H9 (cell line): Measurements from ENCODE around the gene LCE1E. TPM values are rescaled to one million over a fixed set of nuclear protein-coding genes. Genes with fewer than 3 reads are reported as not detected.

Experiments used
- DNase-seq: peaks from one replicate; pipeline ENCODE4 v3.0.0-alpha.2; 2017
- H2AFZ ChIP-seq: one replicate; pipeline ENCODE4 v1.6.1; 2013; ENCODE audit warnings: mild to moderate bottlenecking, low read length, control low read depth, moderate library complexity
- H2AK5ac ChIP-seq: 2 replicates; pipeline ENCODE4 v1.6.1; 2013; ENCODE audit warnings: low read length, control low read depth, mixed read lengths; ENCODE audit not compliant: insufficient read length
- H2BK120ac ChIP-seq: one replicate; pipeline ENCODE4 v1.6.1; 2013; ENCODE audit warnings: low read depth, mild to moderate bottlenecking, low read length, control low read depth, inconsistent platforms; ENCODE audit not compliant: poor library complexity, severe bottlenecking
- H2BK12ac ChIP-seq: 2 replicates; pipeline ENCODE4 v1.6.1; 2013; ENCODE audit warnings: low read length, control low read depth, mixed read lengths, low read depth; ENCODE audit not compliant: insufficient read length
- H2BK15ac ChIP-seq: 2 replicates; pipeline ENCODE4 v1.6.1; 2013; ENCODE audit warnings: low read depth, low read length, control low read depth
- H2BK20ac ChIP-seq: one replicate; pipeline ENCODE4 v1.6.1; 2013; ENCODE audit warnings: low read depth, mild to moderate bottlenecking, low read length, control low read depth, inconsistent platforms; ENCODE audit not compliant: poor library complexity, severe bottlenecking
- H2BK5ac ChIP-seq: 2 replicates; pipeline ENCODE4 v1.6.1; 2013; ENCODE audit warnings: low read length, control low read depth, mixed read lengths; ENCODE audit not compliant: insufficient read length
- H3K14ac ChIP-seq: 2 replicates; pipeline ENCODE4 v1.6.1; 2013; ENCODE audit warnings: low read length, control low read depth; ENCODE audit not compliant: insufficient read depth
- H3K18ac ChIP-seq: 2 replicates; pipeline ENCODE4 v1.6.1; 2013; ENCODE audit warnings: low read depth, mild to moderate bottlenecking, mixed read lengths, low read length, control low read depth; ENCODE audit not compliant: insufficient read length
- H3K23ac ChIP-seq: 2 replicates; pipeline ENCODE4 v1.6.1; 2013; ENCODE audit warnings: low read length, control low read depth, mixed read lengths, low read depth; ENCODE audit not compliant: insufficient read length
- H3K23me2 ChIP-seq: 2 replicates; pipeline ENCODE4 v1.6.1; 2013; ENCODE audit warnings: low read depth, mild to moderate bottlenecking, mixed read lengths, low read length, control low read depth; ENCODE audit not compliant: insufficient read length, poor library complexity, severe bottlenecking
- H3K27ac ChIP-seq: 2 replicates; pipeline ENCODE4 v1.5.1; 2013; ENCODE audit warnings: low read length, control low read depth, mixed read lengths, low read depth; ENCODE audit not compliant: insufficient read length
- H3K27me3 ChIP-seq: 2 replicates; pipeline ENCODE4 v1.6.1; 2013; ENCODE audit warnings: low read length, control low read depth, inconsistent platforms; ENCODE audit not compliant: insufficient read depth
- H3K4ac ChIP-seq: 2 replicates; pipeline ENCODE4 v1.6.1; 2013; ENCODE audit warnings: low read depth, mild to moderate bottlenecking, control low read depth, inconsistent platforms, low read length, moderate library complexity
- H3K4me1 ChIP-seq: 2 replicates; pipeline ENCODE4 v1.6.1; 2013; ENCODE audit warnings: low read length, control low read depth, inconsistent platforms; ENCODE audit not compliant: insufficient read depth
- H3K4me2 ChIP-seq: 2 replicates; pipeline ENCODE4 v1.6.1; 2013; ENCODE audit warnings: low read length, control low read depth, mixed read lengths; ENCODE audit not compliant: insufficient read length, insufficient read depth
- H3K56ac ChIP-seq: 2 replicates; pipeline ENCODE4 v1.6.1; 2013; ENCODE audit warnings: low read depth, mild to moderate bottlenecking, mixed read lengths, low read length, control low read depth; ENCODE audit not compliant: insufficient read length
- H3K79me1 ChIP-seq: 2 replicates; pipeline ENCODE4 v1.6.1; 2013; ENCODE audit warnings: low read depth, mild to moderate bottlenecking, moderate library complexity, low read length, control low read depth, inconsistent platforms; ENCODE audit not compliant: insufficient read depth, poor library complexity, severe bottlenecking
- H3K79me2 ChIP-seq: 2 replicates; pipeline ENCODE4 v1.6.1; 2013; ENCODE audit warnings: low read length, control low read depth, inconsistent platforms; ENCODE audit not compliant: insufficient read depth
- H3K9ac ChIP-seq: 2 replicates; pipeline ENCODE4 v1.6.1; 2013; ENCODE audit warnings: low read length, control low read depth, mixed read lengths; ENCODE audit not compliant: insufficient read length; ENCODE audit errors: extremely low read depth
- H3K9me3 ChIP-seq: one replicate; pipeline ENCODE4 v1.6.1; 2013; ENCODE audit warnings: low read depth, low read length, inconsistent platforms; ENCODE audit not compliant: control insufficient read depth
- H3T11ph ChIP-seq: one replicate; pipeline ENCODE4 v1.6.1; 2013; ENCODE audit warnings: mild to moderate bottlenecking, low read length, control low read depth, inconsistent platforms
- H4K20me1 ChIP-seq: one replicate; pipeline ENCODE4 v1.6.1; 2013; ENCODE audit not compliant: control insufficient read depth, insufficient read length, insufficient read depth
- H4K5ac ChIP-seq: 2 replicates; pipeline ENCODE4 v1.6.1; 2013; ENCODE audit warnings: low read depth, mild to moderate bottlenecking, mixed read lengths, low read length, control low read depth; ENCODE audit not compliant: insufficient read length
- H4K8ac ChIP-seq: replicated peaks from 2 replicates; pipeline ENCODE4 v1.6.1; 2013; ENCODE audit warnings: low read length, control low read depth, mixed read lengths, low read depth; ENCODE audit not compliant: insufficient read length
- H4K91ac ChIP-seq: 2 replicates; pipeline ENCODE4 v1.6.1; 2013; ENCODE audit warnings: low read depth, mild to moderate bottlenecking, moderate library complexity, mixed read lengths, low read length, control low read depth; ENCODE audit not compliant: insufficient read length
- H3K27ac Mint-ChIP-seq, 3 experiments: 2 replicates in 2 of 3; 3 replicates in 1 of 3; pipeline ENCODE4 v1.8.0; 2020 to 2021; ENCODE audit warnings: mixed read lengths in 3 of 3, mild to moderate bottlenecking in 1 of 3, moderate library complexity in 1 of 3
- H3K27me3 Mint-ChIP-seq: 2 replicates; pipeline ENCODE4 v1.8.0; 2021; ENCODE audit warnings: low read depth, mild to moderate bottlenecking, moderate library complexity, mixed read lengths
- H3K36me3 Mint-ChIP-seq, 3 experiments: 2 replicates in 2 of 3; 3 replicates in 1 of 3; pipeline ENCODE4 v1.8.0; 2020 to 2021; ENCODE audit warnings: low read depth in 3 of 3, mixed read lengths in 3 of 3; ENCODE audit not compliant: insufficient read depth in 1 of 3
- H3K4me1 Mint-ChIP-seq, 2 experiments: 2 replicates each; pipeline ENCODE4 v1.8.0; 2020; ENCODE audit warnings: mixed read lengths in 2 of 2
- H3K4me3 Mint-ChIP-seq, 2 experiments: 2 replicates in 1 of 2; 3 replicates in 1 of 2; pipeline ENCODE4 v1.8.0; 2020 to 2021; ENCODE audit warnings: mild to moderate bottlenecking in 2 of 2, mixed read lengths in 2 of 2, moderate library complexity in 1 of 2
- H3K9me3 Mint-ChIP-seq, 2 experiments: 2 replicates in 1 of 2; 3 replicates in 1 of 2; pipeline ENCODE4 v1.8.0; 2020; ENCODE audit warnings: mild to moderate bottlenecking in 2 of 2, mixed read lengths in 2 of 2, moderate library complexity in 1 of 2
- CTCF ChIP-seq: fragments of 200-600 bp; sonication (generic); conservative IDR thresholded peaks from 3 replicates; pipeline ENCODE4 v1.8.0; 2021; ENCODE audit warnings: antibody characterized with exemption, mild to moderate bottlenecking
- WGBS: extraction: QIAGEN DNeasy Blood & Tissue Kit; methylation state at CpG from one replicate; pipeline ENCODE4 v1.1.7; 2013; ENCODE audit warnings: missing lambda C conversion rate, low lambda C conversion rate, mixed read lengths; ENCODE audit not compliant: insufficient read length; ENCODE audit errors: extremely low coverage; 5-methylcytosine and 5-hydroxymethylcytosine counted together
- total RNA-seq: library from RNA; stranded (reverse); gene quantifications from 2 replicates; pipeline ENCODE4 v1.2.1, GENCODE V29; 2021

The LCE1E gene
- total RNA-seq, 1 experiment from 2014 or later, result not detected

DNA sequence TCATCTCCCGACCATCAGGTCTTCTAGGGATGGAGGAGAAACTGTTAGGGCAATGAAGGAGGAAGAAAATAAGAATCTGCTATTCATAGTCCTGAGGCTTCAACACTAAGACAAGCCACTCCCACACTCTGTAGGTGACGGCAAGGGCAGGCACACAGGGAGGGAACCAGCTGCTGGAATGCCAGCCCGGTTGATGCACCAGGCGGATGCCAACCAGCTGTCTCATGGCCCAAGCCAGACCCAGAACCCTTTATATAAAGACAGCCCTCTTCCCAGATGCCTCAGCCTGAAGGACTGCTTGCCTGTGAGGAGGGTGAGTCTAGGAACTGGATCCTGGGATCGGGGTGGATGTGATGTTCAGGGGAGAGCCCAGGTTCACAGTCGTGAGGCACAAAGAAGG lies 28.3 kb upstream of the LCE1E start, which contains the start of gene KPRP:
TSS of gene KPRP (plus strand) at position 279 of the 400 bp plus-strand sequence. CDS start 1,564 bp downstream, outside the sequence.
- Histone ChIP-seq H3K18ac (no peak within 1 kb of the TSS), H3K4ac (no peak within 1 kb of the TSS), H3K27me3 (no peaks in the 10 kb centered on the region), H4K20me1 (no peaks in the 10 kb centered on the region), H3K27ac (no peak within 1 kb of the TSS), H3K4me2 (no peak within 1 kb of the TSS), H2BK5ac (no peak within 1 kb of the TSS), H3K56ac (no peak within 1 kb of the TSS), H2BK12ac (no peak within 1 kb of the TSS), H4K8ac (no peak within 1 kb of the TSS), H4K91ac (no peak within 1 kb of the TSS), H3K9me3 (peaks cover 93% of the 10 kb centered on the region), H3K79me1 (no peaks in the 10 kb centered on the region), H2BK20ac (no peak within 1 kb of the TSS), H3K23ac (no peak within 1 kb of the TSS), H3K23me2 (no peaks in the 10 kb centered on the region), H2BK15ac (no peak within 1 kb of the TSS), H2AK5ac (no peak within 1 kb of the TSS), H3K79me2 (no peaks in the 10 kb centered on the region), H2AFZ (no peak within 1 kb of the TSS), H2BK120ac (no peak within 1 kb of the TSS), H4K5ac (no peak within 1 kb of the TSS), H3T11ph (no peak within 1 kb of the TSS), H3K4me1 (no peaks in the 10 kb centered on the region), H3K14ac (no peak within 1 kb of the TSS), H3K9ac (no peak within 1 kb of the TSS)
- WGBS, result no CpG with 5 or more reads among the region's 6 CpGs
- H3K9me3 Mint-ChIP-seq, result peaks cover 94 to 98% of the 10 kb centered on the region in 2 experiments
- H3K4me1 Mint-ChIP-seq, result no peaks in the 10 kb centered on the region
- no peak within 1 kb of the TSS for H3K4me3 Mint-ChIP-seq
- TF ChIP-seq CTCF, result no peak
- H3K27ac Mint-ChIP-seq, result no peak within 1 kb of the TSS
- H3K27me3 Mint-ChIP-seq, result peaks cover 4% of the 10 kb centered on the region
- H3K36me3 Mint-ChIP-seq, result peaks cover 17 to 55% (median 26%) of the 10 kb centered on the region in 3 experiments; a peak in 6 of 7 replicates
- DNase-seq, result no peak
